Dermis blood vessel endothelial cell (primary cell): ENCODE measurements around the gene MSANTD7. TPM values are rescaled to one million over a fixed set of nuclear protein-coding genes. Genes with fewer than 3 reads are reported as not detected.
"Not testable (repeated sequence)": the region's sequence is repeated elsewhere in the genome, so short reads cannot be mapped to it uniquely, and the experiment has no call there.

Experiments used
- DNase-seq: peaks from one replicate; pipeline ENCODE4 v3.0.0; 2010
- total RNA-seq: library from RNA; depleted of rRNA; stranded (reverse); fragments of >200 nt; gene quantifications from 2 replicates; pipeline ENCODE4 v1.2.3, GENCODE V29; 2014

Gene MSANTD7
- total RNA-seq: 19.2 and 19.7 TPM in 2 replicates

GRCh38 chr10:14837757-14838581, at the start of gene MSANTD7, which contains the start of the genes CDNF and HSPA14:
TSS of gene MSANTD7 (plus strand) at chr10:14838306. CDS start at chr10:14842285, 3,979 bp downstream.
TSS of gene CDNF (minus strand) at chr10:14838037. CDS start at chr10:14837946, 91 bp downstream.
TSS of gene HSPA14 (plus strand) at chr10:14838306. CDS start at chr10:14838403, 97 bp downstream.
- peak; percentile 100 for DNase-seq

- DNase-seq: peak; percentile 92
These were observed 39.5 kb upstream of the MSANTD7 start for GRCh38 chr10:14798636-14799035.

GRCh38 chr10:14800397-14800796, 37.7 kb upstream of the MSANTD7 start:
- DNase-seq: no peak

- peak; percentile 91 for DNase-seq
These were observed 36.4 kb upstream of the MSANTD7 start for GRCh38 chr10:14801723-14802122.

- DNase-seq: no peak
These were observed 34.3 kb upstream of the MSANTD7 start for GRCh38 chr10:14803827-14804226.

- DNase-seq: no peak
These were observed 31.8 kb upstream of the MSANTD7 start for GRCh38 chr10:14806318-14806717.

GRCh38 chr10:14810969-14811953, 26.8 kb upstream of the MSANTD7 start:
- no peak for DNase-seq

- no peak for DNase-seq
These were observed 25.8 kb upstream of the MSANTD7 start for GRCh38 chr10:14812271-14812670.

GRCh38 chr10:14815681-14816080, 22.4 kb upstream of the MSANTD7 start:
- DNase-seq: no peak

- not testable (repeated sequence) for DNase-seq
These were observed 21.4 kb upstream of the MSANTD7 start for GRCh38 chr10:14816717-14817116.

- DNase-seq: peak; percentile 65
These were observed 17.9 kb upstream of the MSANTD7 start for GRCh38 chr10:14820010-14820774.

- no peak for DNase-seq
These were observed 17.3 kb upstream of the MSANTD7 start for GRCh38 chr10:14820775-14821154.

GRCh38 chr10:14821635-14822375, 16.3 kb upstream of the MSANTD7 start:
- no peak for DNase-seq

- peak; percentile 74 for DNase-seq
These were observed 15.0 kb upstream of the MSANTD7 start for GRCh38 chr10:14822879-14823755.

GRCh38 chr10:14823966-14824365, 14.1 kb upstream of the MSANTD7 start:
- DNase-seq: no peak

GRCh38 chr10:14826076-14826829, 11.9 kb upstream of the MSANTD7 start:
- no peak for DNase-seq

- no peak for DNase-seq
These were observed 5.0 kb upstream of the MSANTD7 start for GRCh38 chr10:14833106-14833505.

- DNase-seq: no peak
These were observed 1.9 kb upstream of the MSANTD7 start for GRCh38 chr10:14836208-14836607.

- no peak for DNase-seq
These were observed 926 bp upstream of the MSANTD7 start for GRCh38 chr10:14837003-14837756.
